ENCODE data around the gene ZNRF1.
"Not testable (repeated sequence)": the region's sequence is repeated elsewhere in the genome, so short reads cannot be mapped to it uniquely, and the experiment has no call there.

Gene ZNRF1

GRCh38 chr16:75111961-75112733 lies 113.3 kb downstream of the ZNRF1 start:
- no peak for DNase-seq (ENCODE audit: low read depth in 2 of 2, low spot score in 1 of 2)

GRCh38 chr16:75112734-75113491 lies 114.1 kb downstream of the ZNRF1 start:
- no peak for DNase-seq (ENCODE audit: low read depth in 2 of 2, low spot score in 1 of 2)

- no peak for DNase-seq (ENCODE audit: low read depth in 2 of 2, low spot score in 1 of 2)
Observed at GRCh38 chr16:75113541-75114121, 114.8 kb downstream of the ZNRF1 start.

DNA sequence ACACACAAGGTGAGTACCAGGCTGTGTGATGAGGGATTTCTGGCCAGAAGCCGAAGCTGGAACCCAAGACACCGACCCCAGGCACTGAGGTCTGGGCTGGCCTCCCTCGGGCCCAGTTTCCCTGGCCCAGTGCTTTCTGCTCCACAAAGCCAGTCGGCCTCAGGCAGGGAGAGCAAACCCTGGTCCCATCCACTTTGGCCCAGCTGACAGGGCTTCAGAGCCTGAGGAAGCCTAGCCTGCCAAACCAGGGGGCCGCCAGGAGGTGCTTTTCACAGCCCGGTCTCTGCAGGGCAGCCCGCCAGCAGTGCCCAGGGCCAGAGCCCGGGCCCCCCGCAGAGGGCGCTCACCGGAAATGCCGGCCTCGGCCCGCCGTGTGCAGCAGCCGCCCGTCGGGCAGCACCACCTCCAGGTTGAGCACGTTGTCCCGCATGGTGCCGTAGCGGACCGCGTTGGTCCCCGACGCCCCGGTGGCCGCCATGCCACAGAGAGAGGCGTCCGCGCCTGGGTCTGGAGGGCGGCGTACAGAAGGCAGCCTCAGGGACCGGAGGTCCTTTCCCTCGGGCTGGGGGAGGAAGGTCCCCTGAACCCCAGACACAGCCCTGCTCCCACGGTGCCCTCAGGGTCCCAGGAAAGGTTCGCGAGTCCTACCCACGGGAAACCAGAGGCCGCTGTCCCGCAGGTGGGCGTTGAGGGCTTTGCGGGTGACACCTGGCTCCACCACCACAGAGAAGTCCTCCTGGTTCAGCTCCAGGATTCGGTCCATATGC lies 115.5 kb downstream of the ZNRF1 start:
- DNase-seq (ENCODE audit: low read depth in 2 of 2, low spot score in 1 of 2): no peak

- no peak for DNase-seq (ENCODE audit: low read depth in 2 of 2, low spot score in 1 of 2)
Observed at GRCh38 chr16:75114946-75115825, 116.4 kb downstream of the ZNRF1 start.

DNA sequence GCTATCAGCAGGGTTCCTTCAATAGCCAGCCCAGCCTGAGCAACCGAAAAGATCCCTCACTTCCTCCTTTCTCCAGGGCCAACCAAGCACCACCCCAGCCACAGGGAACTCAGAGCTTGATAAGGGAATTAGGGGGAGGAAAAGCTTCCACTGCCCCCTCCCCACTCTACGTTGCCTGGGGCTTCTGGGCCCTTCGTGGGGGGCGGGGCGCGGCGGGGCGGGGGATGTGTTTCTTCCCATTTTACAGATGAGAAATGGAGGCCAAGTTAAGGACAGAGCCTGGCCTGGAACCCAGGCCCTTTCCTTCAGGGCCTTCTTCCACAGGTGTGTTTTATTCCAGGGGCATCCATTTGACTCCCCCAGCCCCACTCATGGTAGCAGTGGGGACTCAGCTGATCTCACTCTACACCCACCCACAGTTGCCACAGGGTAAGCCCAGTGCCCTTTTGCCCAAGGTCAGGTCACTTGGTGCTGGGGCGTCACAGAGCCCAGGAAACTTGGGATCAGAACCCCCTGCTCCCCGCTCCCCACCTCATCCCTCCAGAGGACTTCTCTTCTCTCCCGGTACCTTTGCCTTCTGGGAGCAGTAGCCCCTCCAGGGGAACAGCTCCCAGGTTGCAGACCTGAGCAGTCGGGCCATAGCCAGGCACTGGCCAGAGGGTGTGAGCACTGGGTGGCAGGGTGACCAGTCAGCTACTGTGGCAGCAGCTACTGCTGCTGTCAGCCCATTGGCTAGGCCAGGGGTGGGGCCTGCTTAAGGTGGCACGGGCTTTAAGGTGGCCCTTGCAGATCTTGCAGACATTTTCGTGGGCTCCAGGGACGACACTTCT lies 117.5 kb downstream of the ZNRF1 start, which contains the start of gene LDHD:
Gene LDHD, minus strand, starts transcription at position 700 of the 830 bp plus-strand sequence. Its CDS starts 60 bp downstream, at position 640.
- no peak for DNase-seq (ENCODE audit: low read depth in 2 of 2, low spot score in 1 of 2)

- no peak for DNase-seq (ENCODE audit: low read depth in 2 of 2, low spot score in 1 of 2)
Observed at GRCh38 chr16:75116911-75117245, 118.1 kb downstream of the ZNRF1 start.

DNA sequence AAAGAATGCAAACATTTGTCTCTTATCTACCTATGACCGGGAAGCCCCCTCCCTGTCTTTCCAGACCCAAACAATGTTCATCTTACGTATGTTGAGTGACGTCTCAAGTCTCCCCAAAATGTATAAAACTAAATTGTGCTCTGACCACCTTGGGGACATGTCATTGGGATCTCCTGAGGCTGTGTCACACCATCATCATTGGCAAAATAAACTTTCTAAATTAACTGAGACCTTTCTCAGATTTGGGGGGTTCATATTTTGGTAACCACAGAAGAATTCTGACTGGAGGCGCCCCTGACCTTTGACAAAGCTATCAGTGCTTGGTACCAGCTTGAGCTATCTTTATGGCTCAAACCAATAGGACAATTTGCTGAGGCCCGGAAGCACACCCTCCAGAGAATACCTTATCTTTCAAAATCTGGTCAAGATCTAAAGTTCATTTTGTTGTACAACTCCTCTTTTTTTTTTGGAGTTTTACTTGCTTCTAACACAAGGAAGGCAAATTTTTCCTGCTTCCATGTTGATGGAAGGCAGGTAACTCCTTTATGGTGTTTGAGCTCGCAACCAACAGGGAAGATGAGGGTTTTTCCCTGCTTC lies 120.2 kb downstream of the ZNRF1 start:
- no peak for DNase-seq (ENCODE audit: low read depth in 2 of 2, low spot score in 1 of 2)

DNA sequence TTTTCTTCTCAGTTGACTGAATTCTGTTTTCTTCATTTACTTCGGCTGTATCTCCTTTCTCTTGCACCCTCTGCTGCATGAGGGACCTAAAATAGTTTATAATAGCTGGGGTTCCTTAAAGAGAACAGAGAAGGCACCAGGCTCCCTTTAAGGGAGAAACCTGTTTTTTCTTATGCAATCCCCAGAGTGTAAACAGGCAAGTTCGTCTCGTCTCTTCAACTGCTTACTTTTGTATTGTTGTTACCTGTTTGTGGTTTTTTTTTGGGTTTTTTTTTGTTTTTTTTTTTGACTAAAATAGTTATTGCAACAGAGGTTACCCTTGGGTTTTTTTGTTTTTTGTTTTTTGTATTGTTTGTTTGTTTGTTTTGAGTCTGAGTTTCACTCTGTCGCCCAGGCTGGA lies 121.4 kb downstream of the ZNRF1 start:
- no peak for DNase-seq (ENCODE audit: low read depth in 2 of 2, low spot score in 1 of 2)

GRCh38 chr16:75121949-75122568 lies 123.2 kb downstream of the ZNRF1 start:
- no peak for DNase-seq (ENCODE audit: low read depth in 2 of 2, low spot score in 1 of 2)

DNA sequence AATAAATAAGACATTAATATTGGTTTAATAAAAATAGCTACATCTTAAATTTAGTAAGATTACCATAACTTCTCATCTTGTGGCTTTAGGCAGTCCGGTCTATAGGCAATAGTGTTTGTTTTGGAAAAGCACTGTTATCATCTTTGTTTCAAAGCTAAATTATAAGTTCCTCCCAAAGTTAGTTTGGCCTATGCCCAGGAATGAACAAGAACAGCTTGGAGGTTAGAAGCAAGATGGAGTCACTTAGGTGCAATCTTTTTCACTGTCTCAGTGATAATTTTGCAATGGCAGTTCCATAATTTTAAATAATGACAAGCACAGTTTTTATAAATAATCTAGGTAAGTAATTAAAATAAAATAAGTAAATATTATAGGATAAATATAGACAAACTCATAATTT lies 123.8 kb downstream of the ZNRF1 start:
- no peak for DNase-seq (ENCODE audit: low read depth in 2 of 2, low spot score in 1 of 2)

DNA sequence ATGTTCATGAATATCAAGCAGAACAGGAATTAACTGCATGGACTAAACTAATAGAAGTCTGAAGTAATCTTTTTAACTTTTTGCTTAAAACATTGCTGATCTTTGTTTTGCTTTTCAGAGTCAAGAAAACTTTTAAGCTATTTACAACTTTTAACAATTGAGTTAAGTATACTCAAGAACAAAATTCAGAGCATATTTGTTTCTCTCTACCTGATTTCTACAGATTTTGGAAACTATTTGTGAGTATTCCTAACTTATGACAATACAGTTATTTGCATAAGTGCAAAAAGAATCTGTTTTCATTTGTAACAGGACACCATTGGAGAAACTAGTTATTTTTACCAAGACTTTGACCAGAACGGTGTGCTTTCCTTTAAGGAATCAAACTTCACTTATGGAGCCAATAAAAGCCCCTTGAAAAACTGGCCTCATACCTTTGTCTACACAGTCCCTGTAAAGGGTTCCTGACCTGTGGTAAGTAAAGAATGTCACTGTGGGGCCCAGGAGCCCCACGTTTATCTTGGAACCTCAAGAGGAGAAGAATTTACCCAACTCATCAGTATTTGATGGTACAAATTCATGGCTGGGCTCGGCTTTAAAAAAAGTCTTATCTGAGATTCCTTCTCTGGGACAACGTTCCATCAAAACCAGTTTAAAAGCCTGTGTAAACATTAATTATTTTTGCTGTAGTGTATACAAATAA lies 129.0 kb downstream of the ZNRF1 start:
- no peak for DNase-seq (ENCODE audit: low read depth in 2 of 2, low spot score in 1 of 2)

DNA sequence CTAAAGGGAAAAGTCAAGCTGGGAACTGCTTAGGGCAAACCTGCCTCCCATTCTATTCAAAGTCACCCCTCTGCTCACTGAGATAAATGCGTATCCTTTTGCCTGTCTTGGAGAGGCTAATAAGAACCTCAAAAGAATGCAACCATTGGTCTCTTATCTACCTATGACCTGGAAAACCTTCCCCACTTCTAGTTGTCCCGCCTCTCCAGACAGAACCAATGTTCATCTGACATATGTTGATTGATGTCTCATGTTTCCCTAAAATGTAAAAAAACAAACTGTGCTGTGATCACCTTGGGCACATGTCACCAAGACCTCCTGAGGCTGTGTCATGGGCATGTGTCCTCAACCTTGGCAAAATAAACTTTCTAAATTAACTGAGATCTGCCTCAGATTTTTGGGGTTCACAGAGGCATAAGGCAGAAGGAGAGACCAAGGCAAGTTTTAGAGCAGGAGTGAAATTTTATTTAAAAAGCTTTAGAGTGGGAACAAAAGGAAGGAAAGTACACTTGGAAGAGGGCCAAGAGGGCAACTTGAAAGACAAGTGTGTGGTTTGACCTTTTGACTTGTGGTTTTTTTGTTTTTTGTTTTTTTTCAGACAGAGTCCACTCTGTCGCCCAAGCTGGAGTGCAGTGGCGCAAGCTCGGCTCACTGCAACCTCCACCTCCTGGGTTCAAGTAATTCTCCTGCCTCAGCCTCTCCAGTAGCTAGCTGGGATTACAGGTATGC lies 130.8 kb downstream of the ZNRF1 start:
- not testable (repeated sequence) for DNase-seq (ENCODE audit: low read depth in 2 of 2, low spot score in 1 of 2)

- DNase-seq (ENCODE audit: low read depth in 2 of 2, low spot score in 1 of 2): no peak
Observed at GRCh38 chr16:75130150-75130771, 131.4 kb downstream of the ZNRF1 start.

- no peak for DNase-seq (ENCODE audit: low read depth in 2 of 2, low spot score in 1 of 2)
Observed at GRCh38 chr16:75131081-75131480, 132.3 kb downstream of the ZNRF1 start.

GRCh38 chr16:75138233-75138632 lies 139.4 kb downstream of the ZNRF1 start:
- DNase-seq (ENCODE audit: low read depth in 2 of 2, low spot score in 1 of 2): no peak

- no peak for DNase-seq (ENCODE audit: low read depth in 2 of 2, low spot score in 1 of 2)
Observed at GRCh38 chr16:75138636-75139035, 139.8 kb downstream of the ZNRF1 start.
